NCI-H2227 (cell line): Measurements from ENCODE around the gene PHKB.
"Not testable (repeated sequence)": the region's sequence is repeated elsewhere in the genome, so short reads cannot be mapped to it uniquely, and the experiment has no call there.

ENCODE experiments used
- DNase-seq: peaks from one replicate; lab custom pipeline; 2025; ENCODE audit not compliant: unreplicated experiment; lab: John Stamatoyannopoulos, UW

The PHKB gene

DNA sequence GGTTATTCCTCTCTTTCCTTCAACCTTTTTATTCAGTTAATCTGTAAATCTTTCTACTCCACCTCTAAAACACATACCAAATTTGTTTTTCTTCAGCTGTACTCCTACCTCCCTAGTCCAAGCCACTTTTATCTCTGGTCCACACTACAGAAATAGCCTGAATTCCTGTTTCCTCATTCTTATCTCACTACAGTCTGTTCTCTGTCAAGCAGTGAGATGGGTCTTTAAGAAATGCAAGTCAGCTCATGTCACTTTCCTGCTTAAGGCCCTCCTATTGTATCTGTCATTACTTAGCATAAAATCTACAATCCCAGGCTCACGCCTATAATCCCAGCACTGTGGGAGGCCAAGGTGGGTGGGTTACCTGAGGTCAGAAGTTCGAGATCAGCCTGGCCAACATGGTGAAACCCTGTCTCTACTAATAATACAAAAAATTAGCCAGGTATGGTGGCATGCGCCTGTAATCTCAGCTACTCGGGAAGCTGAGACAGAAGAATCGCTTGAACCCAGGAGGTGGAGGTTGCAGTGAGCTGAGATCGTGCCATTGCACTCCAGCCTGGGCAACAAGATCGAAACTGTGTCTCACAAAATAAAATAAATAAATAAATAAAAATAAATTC is 7.0 kb downstream of the PHKB start:
- not testable (repeated sequence) for DNase-seq

DNA sequence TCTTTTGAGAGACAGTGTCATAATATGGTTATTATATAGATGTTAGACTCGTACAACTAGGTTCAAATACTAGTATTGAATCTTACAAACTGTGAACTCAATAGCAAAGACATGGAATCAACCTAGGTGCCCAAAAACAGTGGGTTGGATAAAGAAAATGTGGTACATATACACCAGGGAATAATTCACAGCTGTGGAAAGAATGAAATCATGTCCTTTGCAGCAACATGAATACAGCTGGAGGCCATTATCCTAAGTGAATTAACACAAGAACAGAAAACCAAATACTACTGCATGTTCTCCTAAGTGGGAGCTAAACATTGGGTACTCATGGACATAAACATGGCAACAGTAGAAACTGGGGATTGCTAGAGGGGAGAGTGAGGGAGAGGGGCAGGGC is 8.1 kb downstream of the PHKB start:
- DNase-seq = no peak

DNA sequence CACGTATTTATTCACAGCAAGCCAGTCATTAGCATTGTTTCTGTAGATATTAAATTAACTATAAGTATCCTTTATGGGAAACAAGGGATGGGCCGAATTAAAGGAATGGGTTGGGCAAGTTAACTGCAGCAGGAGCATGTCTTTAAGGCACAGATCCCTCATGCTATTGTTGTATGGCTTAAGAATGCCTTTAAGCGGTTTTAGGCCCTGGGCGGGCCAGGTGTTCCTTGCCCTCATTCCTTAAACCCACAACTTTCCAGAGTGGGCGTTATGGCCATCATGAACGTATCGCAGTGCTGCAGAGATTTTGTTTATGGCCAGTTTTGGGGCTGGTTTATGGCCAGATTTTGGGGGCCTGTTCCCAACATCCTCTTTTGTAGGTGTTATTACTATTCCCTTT is 9.1 kb downstream of the PHKB start:
- no peak for DNase-seq

DNA sequence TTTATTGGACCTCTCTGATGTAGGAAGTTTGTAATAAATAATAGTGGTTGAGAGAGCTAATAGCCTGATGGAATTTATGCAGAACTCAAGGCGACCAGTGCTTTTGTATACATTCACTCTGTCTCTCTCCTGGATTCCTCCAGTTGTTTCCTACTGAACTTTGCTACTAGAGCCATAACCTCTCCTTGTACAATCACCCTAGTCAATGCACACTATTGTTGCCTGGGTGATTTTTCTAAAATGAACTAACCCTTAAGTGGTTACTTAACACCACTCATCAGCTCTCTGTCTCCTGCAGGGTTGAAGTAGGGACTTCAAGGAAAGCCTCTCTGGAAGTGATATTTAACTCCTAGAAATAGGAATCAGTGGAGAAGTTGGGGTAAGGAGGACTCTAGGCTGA is 9.7 kb downstream of the PHKB start:
- DNase-seq = no peak

DNA sequence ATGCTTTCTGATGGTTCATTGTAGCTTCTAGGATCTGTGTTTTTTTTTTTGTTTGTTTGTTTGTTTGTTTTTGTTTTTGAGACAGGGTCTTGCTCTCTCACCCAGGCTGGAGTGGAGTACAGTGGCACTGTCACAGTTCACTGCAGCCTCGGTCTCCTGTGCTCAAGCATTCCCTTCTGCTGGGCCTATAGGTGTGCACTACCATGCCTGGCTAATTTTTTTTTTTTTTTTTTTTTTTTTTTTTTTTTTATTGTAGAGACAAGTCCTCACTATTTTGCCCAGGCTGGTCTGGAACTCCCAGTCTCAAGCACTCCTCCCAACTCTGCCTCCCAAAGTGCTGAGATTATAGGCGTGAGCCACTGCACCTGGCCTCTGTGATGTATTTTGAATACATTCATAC is 11.9 kb downstream of the PHKB start:
- not testable (repeated sequence) for DNase-seq

DNA sequence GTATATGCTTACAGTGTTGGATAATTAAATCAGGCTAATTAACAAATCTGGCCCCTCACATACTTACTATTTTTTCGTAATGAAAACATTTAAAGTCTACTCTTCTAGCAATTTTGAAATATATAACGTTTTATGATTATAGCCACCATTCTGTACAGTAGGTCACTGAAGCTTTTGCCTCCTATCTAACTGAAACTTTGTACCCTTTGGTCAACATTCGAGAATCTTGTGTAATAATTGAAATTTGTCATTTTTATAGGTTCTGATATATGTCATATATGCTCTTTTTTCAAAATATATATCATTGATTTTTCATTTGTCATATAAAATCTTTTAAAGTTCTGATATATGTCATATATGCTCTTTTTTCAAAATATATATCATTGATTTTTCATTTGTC is 12.7 kb downstream of the PHKB start:
- no peak for DNase-seq

DNA sequence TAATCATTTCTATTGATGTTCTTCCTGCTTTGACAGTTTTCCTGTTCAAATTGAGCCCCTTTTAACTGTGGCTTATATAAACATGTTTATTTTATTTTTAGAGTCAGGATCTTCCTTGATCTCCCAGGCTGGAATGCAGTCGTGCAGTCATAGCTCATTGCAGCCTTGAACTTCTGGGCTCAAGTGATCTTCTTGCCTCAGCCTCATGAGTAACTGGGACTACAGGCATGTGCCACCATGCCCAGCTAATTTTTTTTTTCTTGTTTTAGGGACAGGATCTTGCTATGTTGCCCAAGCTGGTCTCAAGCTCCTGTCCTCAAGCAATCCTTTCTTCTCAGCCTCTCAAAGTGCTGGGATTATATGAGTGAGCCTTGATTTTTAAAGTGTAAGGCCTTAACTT is 14.7 kb downstream of the PHKB start:
- no peak for DNase-seq

DNA sequence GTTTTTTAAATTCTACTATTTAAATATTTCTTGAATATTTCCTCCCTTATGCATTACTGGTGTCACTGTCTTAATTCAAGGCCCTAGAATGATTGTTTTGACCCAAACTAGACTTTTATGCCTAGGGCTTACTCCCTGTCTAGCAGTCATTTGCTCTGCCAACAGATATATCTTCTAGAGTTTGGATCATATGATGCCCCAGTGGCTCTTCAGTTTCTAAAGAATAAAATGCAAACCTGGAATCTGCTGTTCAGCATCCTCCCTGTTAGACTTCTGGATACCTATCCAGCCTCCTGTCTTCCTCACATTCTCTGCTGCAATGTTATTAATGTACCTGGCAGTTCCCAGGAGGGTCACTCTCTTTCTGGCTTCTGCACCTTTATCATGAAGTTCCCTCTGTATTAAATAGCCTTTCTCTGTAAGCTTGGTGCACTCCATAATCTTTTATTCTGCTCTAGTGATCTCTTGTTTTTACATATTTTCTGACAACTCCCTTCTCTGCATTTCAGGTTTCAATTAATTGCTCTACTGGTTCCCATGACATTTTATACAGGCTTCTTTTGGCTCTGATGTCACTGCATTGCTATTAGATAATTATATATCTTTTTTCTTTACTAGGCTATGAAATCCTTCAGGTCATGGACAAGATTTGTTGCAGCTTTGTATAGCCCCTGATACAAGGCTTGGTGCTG is 15.7 kb downstream of the PHKB start:
- DNase-seq = no peak

DNA sequence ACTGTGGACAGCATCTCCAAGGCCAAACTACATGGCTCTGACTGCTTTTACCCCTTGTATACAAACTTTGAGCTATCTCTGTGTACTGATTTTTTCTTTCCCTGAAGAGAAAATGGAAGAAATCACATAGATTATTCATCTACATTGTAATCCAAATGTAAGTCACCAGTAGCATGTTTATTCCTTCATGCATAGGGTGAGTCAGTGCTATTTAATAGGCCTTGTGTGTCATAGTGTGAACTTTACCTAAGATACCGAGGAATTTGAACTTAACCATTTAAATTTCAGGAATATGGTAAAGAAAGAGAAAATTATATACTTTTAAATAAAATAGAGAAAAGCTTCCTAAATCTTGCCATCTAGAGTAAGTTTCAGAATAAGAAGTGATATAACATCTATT is 16.5 kb downstream of the PHKB start:
- DNase-seq = no peak

DNA sequence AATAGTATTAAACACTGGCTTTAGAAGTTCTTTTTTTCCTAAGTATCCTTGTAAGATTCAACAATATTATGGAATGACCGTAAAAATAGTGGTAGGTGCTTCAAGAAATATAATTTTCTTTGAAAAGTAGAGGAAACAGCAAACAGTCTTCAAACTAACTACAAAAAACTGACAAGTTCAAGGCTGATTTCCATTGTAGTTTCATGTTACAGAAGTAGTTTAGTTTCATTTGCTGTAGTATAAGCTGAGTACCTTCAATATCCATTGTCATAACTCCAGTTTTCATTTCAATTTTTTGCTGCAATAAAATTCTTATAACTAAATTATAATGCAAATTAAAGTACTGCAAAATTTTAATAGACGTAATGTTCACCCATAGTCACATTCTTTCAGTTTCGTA is 19.3 kb downstream of the PHKB start:
- no peak for DNase-seq

DNA sequence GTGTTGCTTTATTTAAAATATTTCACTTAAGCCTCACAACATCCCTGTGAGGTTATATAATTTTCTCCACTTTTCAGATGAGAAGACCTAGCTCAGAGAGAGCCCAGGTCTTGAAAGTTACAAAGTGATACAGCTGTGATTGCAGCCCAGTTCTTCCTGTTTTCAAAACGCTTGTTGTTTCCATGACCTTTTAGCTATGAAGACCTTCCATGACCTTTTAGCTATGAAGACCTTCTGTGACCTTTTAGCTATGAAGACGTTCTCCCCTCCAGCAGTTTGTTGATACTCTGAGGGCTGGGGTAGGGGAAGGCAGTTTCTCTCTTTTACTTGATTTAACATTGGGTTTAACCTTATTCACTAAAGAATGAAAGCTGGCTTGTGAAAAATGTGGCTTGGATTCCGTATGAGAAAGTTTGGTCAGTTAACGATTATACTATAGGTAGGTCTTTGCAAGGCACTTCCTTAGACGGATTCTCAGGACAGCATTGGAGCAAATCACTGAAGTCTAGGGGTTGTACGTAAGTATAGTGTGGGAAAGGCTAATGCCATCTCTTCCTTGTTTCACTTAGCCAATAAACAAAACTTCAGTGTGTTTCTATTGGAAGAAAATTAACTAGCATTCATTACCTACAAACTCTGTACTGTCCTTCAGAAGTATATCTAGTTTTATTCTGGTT is 20.7 kb downstream of the PHKB start:
- no peak for DNase-seq

DNA sequence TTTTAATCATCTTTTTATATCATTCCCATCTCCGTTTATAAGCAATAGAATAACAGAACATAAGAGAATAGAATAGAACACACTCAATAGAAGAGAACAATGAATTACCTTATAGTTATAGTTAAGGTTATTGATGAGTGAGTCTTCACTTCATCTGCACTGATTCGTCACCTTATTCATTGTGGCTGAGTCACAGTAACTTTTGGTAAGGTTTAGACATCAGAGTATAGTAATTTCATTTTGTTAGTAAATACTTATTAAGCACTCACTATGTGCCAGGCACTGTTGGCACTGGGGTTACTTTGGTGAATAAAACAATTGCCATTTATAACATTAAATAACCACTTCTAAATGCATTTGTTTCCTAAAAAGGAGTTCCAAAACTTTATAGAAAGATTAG is 22.5 kb downstream of the PHKB start:
- DNase-seq = no peak

DNA sequence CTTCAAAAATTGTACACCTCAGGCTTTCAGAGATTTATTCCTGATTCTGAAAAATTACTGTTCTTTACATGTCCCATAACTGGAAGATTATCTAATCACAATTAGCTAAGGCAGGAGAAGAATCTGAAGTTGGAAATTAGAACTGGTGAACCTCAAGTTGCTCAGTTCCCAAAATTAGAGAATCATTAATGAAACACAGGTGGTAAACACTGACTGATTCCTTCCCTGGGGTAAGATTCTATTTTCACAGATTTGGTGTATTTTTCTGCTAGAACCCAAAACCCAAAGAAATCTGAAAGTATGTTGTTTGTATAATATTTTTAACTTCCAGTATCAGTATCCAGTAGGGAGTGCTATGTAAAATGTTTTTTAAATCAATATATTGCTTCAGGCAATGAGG is 25.7 kb downstream of the PHKB start:
- no peak for DNase-seq

DNA sequence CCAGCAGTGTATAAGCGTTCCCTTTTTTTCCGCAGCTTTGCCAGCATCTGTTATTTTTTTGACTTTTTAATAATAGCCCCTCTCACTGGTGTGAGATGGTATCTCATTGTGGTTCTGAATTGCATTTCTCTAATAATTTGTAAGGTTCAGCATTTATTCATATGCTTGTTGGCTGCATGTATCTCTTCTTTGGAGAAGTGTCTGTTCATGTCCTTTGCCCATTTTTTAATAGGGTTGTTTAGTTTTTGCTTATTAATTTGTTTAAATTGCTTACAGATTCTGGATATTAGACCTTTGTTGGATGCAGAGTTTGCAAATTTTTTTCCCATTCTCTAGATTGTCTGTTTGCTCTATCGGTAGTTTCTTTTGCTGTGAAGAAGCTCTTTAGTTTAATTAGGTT is 26.9 kb downstream of the PHKB start:
- DNase-seq = no peak

DNA sequence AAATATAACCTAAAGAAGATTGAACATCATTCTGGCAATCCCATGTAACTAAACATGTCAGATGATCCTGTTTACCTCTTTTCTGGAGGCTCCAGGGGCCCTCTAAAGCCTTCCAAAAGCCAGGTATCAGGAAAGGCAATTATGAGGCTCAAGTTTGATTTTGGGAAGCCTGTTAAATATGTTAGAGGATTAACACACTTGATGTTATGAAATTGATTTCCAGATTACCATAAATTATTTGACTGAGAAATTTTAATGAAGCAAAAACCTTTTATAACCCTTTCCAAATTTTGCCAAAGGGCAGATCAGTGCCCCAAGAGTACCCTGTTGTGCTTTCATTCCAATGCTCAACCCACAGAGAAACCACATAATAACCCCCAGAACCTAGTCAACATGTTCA is 29.3 kb downstream of the PHKB start:
- no peak for DNase-seq

DNA sequence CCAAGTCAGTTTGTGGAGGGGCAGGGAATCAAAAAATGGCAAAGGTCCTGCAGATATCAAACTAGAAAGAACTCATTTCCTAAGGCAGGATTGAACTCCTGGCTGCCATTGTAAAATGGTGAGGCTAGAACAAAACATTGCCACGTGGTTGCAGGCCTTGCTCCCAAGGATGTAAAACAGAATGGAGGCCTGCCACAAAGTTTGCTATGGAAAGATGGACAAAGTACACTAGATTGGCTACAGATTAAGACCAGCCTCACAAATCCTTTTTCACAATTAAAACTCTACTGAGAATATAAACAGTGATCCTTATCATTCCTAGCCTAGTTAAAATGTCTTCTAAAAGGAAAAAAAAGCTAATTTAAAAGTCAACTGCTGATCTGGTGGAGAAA is 30.9 kb downstream of the PHKB start:
- DNase-seq = no peak

DNA sequence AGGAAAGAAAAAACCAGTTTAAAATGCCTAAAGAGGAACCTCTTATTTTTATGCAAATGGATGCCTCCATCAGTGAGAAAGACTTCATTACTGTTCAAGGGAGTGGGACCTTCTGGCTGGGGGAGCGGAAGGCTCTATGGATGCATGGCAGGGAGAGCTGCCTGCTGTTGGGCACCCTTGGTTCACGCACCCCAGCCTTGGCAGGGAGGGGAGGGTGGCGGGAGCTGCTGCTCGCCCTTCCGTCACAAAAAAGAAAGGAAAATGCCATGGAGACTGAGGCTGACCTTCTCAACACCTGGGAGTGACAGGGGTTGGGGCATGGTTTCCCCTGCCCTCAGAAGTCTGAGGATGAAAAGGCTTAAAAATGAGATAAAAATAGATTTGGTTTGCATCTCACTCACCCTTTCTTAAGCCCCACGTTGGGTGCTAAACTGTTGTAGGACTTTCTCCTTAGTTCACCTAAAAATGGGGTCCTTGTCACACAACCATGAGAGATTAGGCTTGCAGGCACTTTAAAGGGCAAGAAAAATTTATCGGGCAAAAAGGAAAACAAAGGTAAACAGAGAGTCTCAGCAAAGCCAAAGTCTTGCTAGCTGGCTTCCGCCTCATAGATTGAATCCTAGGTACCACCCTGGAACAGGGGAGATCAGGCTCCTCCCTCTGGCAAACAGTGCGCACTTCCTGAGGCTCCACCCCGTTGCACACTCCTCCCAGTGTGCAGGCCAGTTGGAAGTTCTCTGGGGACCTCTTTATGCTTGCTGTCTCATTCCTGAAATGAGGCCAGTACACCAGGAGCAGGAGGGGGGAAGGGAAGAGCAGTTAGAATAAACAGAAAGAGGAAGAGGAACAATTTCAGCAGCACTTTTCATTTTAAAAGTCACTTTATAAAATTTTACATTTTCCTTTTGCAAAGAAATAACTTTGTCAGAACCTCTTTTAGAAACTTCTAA is 31.6 kb downstream of the PHKB start:
- no peak for DNase-seq

DNA sequence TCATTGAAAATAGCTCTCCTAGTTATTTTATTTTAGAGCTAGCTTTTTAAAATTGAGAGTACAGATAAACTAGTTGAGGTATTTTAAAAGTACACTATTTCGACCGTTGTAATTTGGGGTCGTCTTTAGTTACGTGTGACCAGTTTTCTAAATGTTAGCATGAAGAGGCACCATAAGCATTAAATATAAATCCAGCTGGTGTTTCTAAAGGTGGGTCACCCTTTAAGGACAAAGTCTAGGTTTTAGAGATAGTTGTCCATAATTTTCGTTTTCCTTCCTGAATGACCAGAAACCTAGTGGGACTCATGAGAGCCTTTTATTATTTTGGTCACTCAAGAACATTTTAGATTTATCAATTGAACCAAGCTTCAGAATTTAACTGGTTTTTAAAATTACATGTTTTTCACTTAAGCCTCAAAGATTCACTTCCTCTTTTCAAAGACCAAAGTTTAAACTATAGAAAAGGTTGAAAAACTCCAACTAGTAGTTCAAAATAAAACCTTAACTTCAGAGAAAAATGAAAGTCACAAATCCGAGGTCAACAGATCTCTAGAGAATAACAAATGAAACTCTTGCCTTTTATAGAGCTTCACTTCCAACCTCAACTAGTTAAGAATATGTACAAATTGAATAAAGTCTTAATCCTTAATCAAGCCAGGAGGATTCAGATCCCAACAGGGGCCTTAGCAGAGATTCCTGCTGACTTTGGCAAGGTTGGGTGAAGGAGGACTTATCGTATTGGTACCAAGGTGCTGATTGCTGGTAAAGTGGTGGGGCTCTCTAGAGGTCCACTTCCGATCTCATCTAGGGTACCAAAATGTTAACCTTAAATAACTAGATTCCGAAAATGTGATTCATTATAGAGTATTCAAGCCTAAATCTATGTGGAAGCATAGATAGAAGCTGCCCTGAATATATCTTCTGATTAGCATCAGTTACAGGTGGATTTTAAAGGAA is 32.5 kb downstream of the PHKB start:
- no peak for DNase-seq

DNA sequence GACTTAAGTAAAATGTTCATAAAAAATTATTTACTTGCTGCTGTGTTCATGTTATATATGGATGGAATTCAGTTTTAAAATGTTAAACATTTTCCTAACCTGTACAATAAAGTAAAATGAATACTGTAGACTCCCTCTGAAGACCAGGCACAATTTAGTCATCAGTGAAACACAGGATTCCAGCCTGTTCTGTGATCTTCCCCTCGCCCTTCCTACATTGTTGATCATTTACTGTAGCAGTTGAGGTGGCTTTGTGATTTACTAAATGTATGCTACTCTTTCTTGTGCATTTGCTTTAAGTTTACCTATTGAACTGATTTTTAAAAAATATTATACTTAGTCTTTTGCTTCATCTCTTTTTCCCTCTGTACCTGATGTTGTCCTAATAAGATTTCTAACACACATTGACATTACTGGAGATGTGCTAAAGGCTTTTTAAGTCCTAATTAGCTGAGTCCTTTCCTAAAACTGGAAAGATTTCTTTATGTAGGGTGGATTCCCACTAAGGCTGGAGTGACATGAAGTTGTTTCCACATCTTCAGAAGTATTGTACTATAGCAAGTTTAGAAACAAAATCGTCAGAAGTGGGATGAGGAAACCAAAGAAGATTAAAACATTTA is 38.1 kb downstream of the PHKB start:
- no peak for DNase-seq

DNA sequence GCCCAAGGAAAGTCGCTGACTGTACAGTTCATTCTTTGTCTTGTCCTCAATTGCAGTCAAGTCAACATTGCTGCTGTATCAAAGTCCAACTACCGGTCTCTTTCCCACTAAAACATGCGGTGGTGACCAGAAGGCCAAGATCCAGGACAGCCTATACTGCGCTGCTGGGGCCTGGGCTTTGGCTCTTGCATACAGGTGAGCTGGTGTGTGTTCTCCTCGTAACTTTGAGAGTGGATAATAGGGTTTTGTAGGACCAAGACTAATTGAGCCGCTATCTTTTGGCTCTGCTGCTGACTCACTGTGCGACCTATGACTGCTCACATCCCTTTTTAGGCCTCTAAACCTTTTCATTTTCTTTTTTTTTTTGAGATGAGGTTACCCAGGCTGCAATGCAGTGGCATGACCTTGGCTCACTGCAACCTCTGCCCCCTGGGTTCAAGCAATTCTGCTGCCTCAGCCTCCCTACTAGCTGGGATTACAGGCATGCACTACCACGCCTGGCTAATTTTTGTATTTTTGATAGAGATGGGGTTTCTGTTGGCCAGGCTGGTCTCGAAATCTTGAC is 38.7 kb downstream of the PHKB start:
- DNase-seq = no peak
